HepG2 (cell line): ENCODE data around the gene NFKBIZ. TPM values are rescaled to one million over a fixed set of nuclear protein-coding genes. Genes with fewer than 3 reads are reported as not detected.

Experiments used
- ARID4A ChIP-seq: sonication (generic); formaldehyde crosslinking; IDR thresholded peaks from 2 replicates; pipeline ENCODE4 v1.5.0; 2020; ENCODE audit warnings: mild to moderate bottlenecking, missing genetic modification reagents, borderline replicate concordance
- EP300 ChIP-seq, 3 experiments: sonication (generic) in 1 of 3; formaldehyde crosslinking in 1 of 3; IDR thresholded peaks; 2 replicates each; pipeline versions ENCODE4 v1.5.1 to v1.6.1; 2011 to 2020; ENCODE audit warnings: low read depth in 2 of 3, low read length in 2 of 3, borderline replicate concordance in 1 of 3, improper control_type of control experiment in 1 of 3, mild to moderate bottlenecking in 1 of 3, missing genetic modification reagents in 1 of 3, moderate library complexity in 1 of 3
- FOSL2 ChIP-seq: sonication (generic); formaldehyde crosslinking; IDR thresholded peaks from 2 replicates; pipeline ENCODE4 v1.4.0; 2020; ENCODE audit warnings: missing genetic modification reagents
- FOXO1 ChIP-seq: sonication (generic); formaldehyde crosslinking; IDR thresholded peaks from 2 replicates; pipeline ENCODE4 v1.4.0; 2020; ENCODE audit warnings: missing genetic modification reagents
- GMEB2 ChIP-seq: IDR thresholded peaks from 2 replicates; pipeline ENCODE4 v1.6.1; 2016; ENCODE audit warnings: missing biosample characterization, missing genetic modification reagents, low read depth
- HOXA7 ChIP-seq: sonication (generic); formaldehyde crosslinking; IDR thresholded peaks from 2 replicates; pipeline ENCODE4 v1.8.1; 2022; ENCODE audit warnings: mild to moderate bottlenecking, missing genetic modification reagents, moderate library complexity
- KAT7 ChIP-seq: IDR thresholded peaks from 2 replicates; pipeline ENCODE4 v1.6.1; 2018; ENCODE audit warnings: borderline replicate concordance, missing compliant biosample characterization
- KDM2A ChIP-seq: sonication (generic); formaldehyde crosslinking; IDR thresholded peaks from 2 replicates; pipeline ENCODE4 v1.4.0; 2020; ENCODE audit warnings: low read depth, missing genetic modification reagents, borderline replicate concordance
- NBN ChIP-seq: fragments of 450-650 bp; conservative IDR thresholded peaks from 2 replicates; pipeline ENCODE4 v1.6.1; 2017
- RFXAP ChIP-seq: sonication (generic); formaldehyde crosslinking; IDR thresholded peaks from 2 replicates; pipeline ENCODE4 v1.4.0; 2020; ENCODE audit warnings: missing genetic modification reagents, borderline replicate concordance
- STAG1 ChIP-seq: sonication (generic); formaldehyde crosslinking; IDR thresholded peaks from 2 replicates; pipeline ENCODE4 v1.4.0; 2020; ENCODE audit warnings: missing genetic modification reagents
- TGIF2 ChIP-seq: IDR thresholded peaks from 2 replicates; pipeline ENCODE4 v1.6.1; 2016; ENCODE audit warnings: control low read depth, missing compliant biosample characterization
- ZKSCAN5 ChIP-seq: sonication (generic); formaldehyde crosslinking; IDR thresholded peaks from 2 replicates; pipeline ENCODE4 v1.5.1; 2020; ENCODE audit warnings: mild to moderate bottlenecking, missing genetic modification reagents
- ZNF317 ChIP-seq: sonication (generic); formaldehyde crosslinking; IDR thresholded peaks from 2 replicates; pipeline ENCODE4 v1.5.0; 2020; ENCODE audit warnings: mild to moderate bottlenecking, missing genetic modification reagents
- ZNF558 ChIP-seq: sonication (generic); formaldehyde crosslinking; IDR thresholded peaks from 2 replicates; pipeline ENCODE4 v1.9.0; 2022; ENCODE audit warnings: mild to moderate bottlenecking, missing genetic modification reagents, borderline replicate concordance
- ZNF616 ChIP-seq: sonication (generic); formaldehyde crosslinking; IDR thresholded peaks from 2 replicates; pipeline ENCODE4 v1.5.0; 2020; ENCODE audit warnings: low read depth, mild to moderate bottlenecking, missing genetic modification reagents
- ZNF770 ChIP-seq: sonication (generic); formaldehyde crosslinking; IDR thresholded peaks from 2 replicates; pipeline ENCODE4 v1.5.0; 2020; ENCODE audit warnings: mild to moderate bottlenecking, missing genetic modification reagents
- ZNF781 ChIP-seq: sonication (generic); formaldehyde crosslinking; IDR thresholded peaks from 2 replicates; pipeline ENCODE4 v1.5.1; 2020; ENCODE audit warnings: borderline replicate concordance, mild to moderate bottlenecking, missing genetic modification reagents; ENCODE audit errors: not compliant biosample characterization
- polyA plus RNA-seq, 8 experiments: library from polyadenylated mRNA; depleted of rRNA in 3 of 8; stranded (reverse) in 7 of 8; unstranded in 1 of 8; fragments of >200 nt; fragmentation: Illumina TruSeq in 4 of 8; extraction: Trizol in 4 of 8; gene quantifications; 2 replicates each; pipeline versions ENCODE4 v1.2.1 to v1.2.3, GENCODE V29; 2011 to 2016; ENCODE audit warnings: low read depth in 4 of 8, missing spikeins in 1 of 8, mixed read lengths in 1 of 8; ENCODE audit not compliant: insufficient read depth in 1 of 8
- total RNA-seq, 5 experiments: library from RNA; depleted of rRNA; stranded (reverse); fragments of >200 nt; fragmentation: Illumina TruSeq; extraction: Trizol; gene quantifications; 2 replicates each; pipeline ENCODE4 v1.2.3, GENCODE V29; 2016; ENCODE audit warnings: low read depth in 1 of 5

Gene NFKBIZ
- total and polyA plus RNA-seq, 2 of the 13 experiments (the other 11 are each of a cell fraction or from before 2014, with no cell fraction given): 25.9 to 60.6 TPM

DNA sequence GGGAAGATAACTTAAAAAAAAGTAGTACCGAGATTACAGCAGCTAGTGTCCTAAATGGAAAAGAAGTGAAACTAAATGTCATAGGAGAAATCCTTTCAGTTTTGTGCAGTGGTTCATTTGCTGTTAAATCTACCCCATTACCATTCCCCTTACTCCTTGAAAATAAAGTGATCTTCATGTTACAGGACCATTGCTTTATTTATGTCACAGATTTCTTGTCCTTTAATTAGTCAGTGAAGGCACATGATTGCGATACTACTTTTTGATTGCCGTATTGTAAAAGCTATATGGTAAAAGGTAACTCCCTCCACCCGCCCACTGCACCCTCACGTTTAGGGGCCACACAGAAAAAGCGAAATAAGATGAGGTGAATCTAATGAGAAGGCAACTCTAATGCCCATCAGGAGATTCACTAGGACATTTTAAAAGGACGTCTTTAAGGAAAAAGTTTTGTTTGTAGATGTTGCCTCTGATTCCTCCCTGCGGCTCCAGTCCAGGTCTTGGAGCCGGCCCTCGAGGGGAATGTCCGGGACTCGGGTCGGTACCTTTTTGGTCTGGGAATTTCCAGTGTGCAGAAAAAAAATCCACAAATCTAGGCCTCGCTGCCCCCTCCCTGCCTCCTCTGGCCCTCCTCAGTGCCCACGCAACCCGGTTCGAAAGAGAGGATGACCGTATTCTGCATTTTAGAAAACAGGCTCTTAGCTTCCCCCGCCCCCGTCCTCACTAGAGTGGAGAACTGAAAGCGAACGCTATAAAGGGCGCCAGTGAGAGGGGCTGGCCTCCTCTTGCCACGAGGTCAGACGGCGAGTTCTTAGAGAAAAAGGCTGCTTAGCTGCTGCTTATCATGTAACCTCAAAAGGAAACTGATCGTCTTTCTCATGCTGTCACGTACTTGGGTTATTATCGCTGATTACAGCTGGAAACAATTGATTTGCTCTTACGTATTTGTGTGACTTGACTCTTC, 21.8 kb upstream of the NFKBIZ start (continued):
- TF ChIP-seq ARID4A (CRISPR knock-in tag) (peak; percentile 40; the same call in 1 of the 2 replicates), RFXAP (CRISPR knock-in tag) (no peak), EP300 (IDR thresholded peaks at IDR 0.05; ENCODE audit: low read depth in 2 of 2, low read length in 2 of 2) (0 out of 4 replicates have a peak, but pooled peaks of 1 of the 2 experiments have one; percentile 3), EP300 (CRISPR knock-in tag; IDR thresholded peaks at IDR 0.05; ENCODE audit: borderline replicate concordance) (no peak), FOXO1 (CRISPR knock-in tag) (peak; percentile 14; the same call in 1 of the 2 replicates), ZKSCAN5 (CRISPR knock-in tag) (no peak), ZNF317 (CRISPR knock-in tag) (no peak), ZNF770 (peak; percentile 52; the same call in 1 of the 2 replicates), FOSL2 (CRISPR knock-in tag) (peak; percentile 7; the same call in 1 of the 2 replicates), STAG1 (CRISPR knock-in tag) (0 out of 2 replicates have a peak, but pooled peaks have one; percentile 2), ZNF558 (CRISPR knock-in tag) (peak; percentile 20; the same call in 1 of the 2 replicates), NBN (no peak), KAT7 (CRISPR knock-in tag) (peak; percentile 60; the same call in 1 of the 2 replicates), ZNF781 (peak; percentile 58), ZNF616 (CRISPR knock-in tag) (0 out of 2 replicates have a peak, but pooled peaks have one; percentile 36), HOXA7 (CRISPR knock-in tag) (no peak), GMEB2 (CRISPR knock-in tag) (no peak), TGIF2 (CRISPR knock-in tag) (no peak), KDM2A (CRISPR knock-in tag) (peak; percentile 65; the same call in 1 of the 2 replicates)
